Dermis blood vessel endothelial cell (primary cell): ENCODE results near the gene ZFAND4. TPM values are rescaled to one million over a fixed set of nuclear protein-coding genes. Genes with fewer than 3 reads are reported as not detected.
"Not testable (repeated sequence)": the region's sequence is repeated elsewhere in the genome, so short reads cannot be mapped to it uniquely, and the experiment has no call there.

Experiments
- DNase-seq: peaks from one replicate; pipeline ENCODE4 v3.0.0; 2010
- total RNA-seq: library from RNA; depleted of rRNA; stranded (reverse); fragments of >200 nt; gene quantifications from 2 replicates; pipeline ENCODE4 v1.2.3, GENCODE V29; 2014

The ZFAND4 gene
- total RNA-seq, 1 donor from 2014 or later, result 9.5 TPM

- DNase-seq, result no peak
Measured at GRCh38 chr10:45586028-45586824, 86.3 kb downstream of the ZFAND4 start.

- no peak for DNase-seq
Measured at GRCh38 chr10:45585131-45585530, 87.4 kb downstream of the ZFAND4 start.

GRCh38 chr10:45582386-45582781 is 90.2 kb downstream of the ZFAND4 start:
- DNase-seq, result no peak

- DNase-seq, result no peak
Measured at GRCh38 chr10:45581582-45582385, 90.8 kb downstream of the ZFAND4 start.

GRCh38 chr10:45581216-45581549 is 91.4 kb downstream of the ZFAND4 start:
- DNase-seq, result no peak

GRCh38 chr10:45580371-45581215 is 92.0 kb downstream of the ZFAND4 start:
- no peak for DNase-seq

GRCh38 chr10:45578384-45578971 is 94.1 kb downstream of the ZFAND4 start:
- no peak for DNase-seq

GRCh38 chr10:45575966-45576597 is 96.5 kb downstream of the ZFAND4 start:
- DNase-seq, result no peak

GRCh38 chr10:45575032-45575761 is 97.4 kb downstream of the ZFAND4 start:
- not testable (repeated sequence) for DNase-seq

- DNase-seq, result no peak
Measured at GRCh38 chr10:45569471-45569870, 103.1 kb downstream of the ZFAND4 start.

- DNase-seq, result no peak
Measured at GRCh38 chr10:45566415-45566814, 106.2 kb downstream of the ZFAND4 start.

Other genes with a start within 250 kb of the ZFAND4 start
- gene WASHC2C, start 54.5 kb upstream of the ZFAND4 start, total RNA-seq, result 31.3 and 57.6 TPM in 2 replicates
- 2.8 and 5.6 TPM in 2 replicates for gene AGAP4, start 174.7 kb upstream of the ZFAND4 start, total RNA-seq